CD4-positive, alpha-beta T cell (primary cell): Measurements from ENCODE around the gene RNF20. TPM values are rescaled to one million over a fixed set of nuclear protein-coding genes. Genes with fewer than 3 reads are reported as not detected.

Source experiments
- ATAC-seq: fragments of 200-7000 bp; cut with Tn5 transposase; one replicate; pipeline ENCODE4 v1.10.0; 2022; ENCODE audit warnings: mild to moderate bottlenecking; ENCODE audit not compliant: poor library complexity
- CTCF ChIA-PET: fragments of 350-600 bp; sonication (Branson Sonifier 250); formaldehyde crosslinking; loops from one replicate; lab custom pipeline; 2021; ENCODE audit warnings: antibody characterized with exemption, inconsistent platforms; lab: Charles Lee
- POLR2A ChIA-PET: fragments of 350-600 bp; sonication (Branson Sonifier 250); formaldehyde crosslinking; loops from one replicate; lab custom pipeline; 2021; ENCODE audit warnings: antibody characterized with exemption, inconsistent platforms; lab: Charles Lee
- DNase-seq, 14 experiments: peaks; one replicate each; pipeline ENCODE4 v3.0.0-alpha.2; 2013 to 2020; ENCODE audit warnings: mixed read lengths in 2 of 14
- H3K27ac ChIP-seq, 2 donors: one replicate each; pipeline versions ENCODE4 v1.5.1 to v1.7.0; 2013; ENCODE audit warnings: low read length in 2 of 2, low read depth in 1 of 2, mild to moderate bottlenecking in 1 of 2
- H3K27me3 ChIP-seq, 2 experiments: 1 replicate in 1 of 2; 2 replicates in 1 of 2; pipeline versions ENCODE4 v1.6.1 to v1.7.0; 2013; ENCODE audit warnings: low read length in 2 of 2, control low read depth in 1 of 2, mild to moderate bottlenecking in 1 of 2, moderate library complexity in 1 of 2; ENCODE audit not compliant: insufficient read depth in 2 of 2, control insufficient read depth in 1 of 2
- H3K36me3 ChIP-seq: one replicate; pipeline ENCODE4 v1.6.1; 2013; ENCODE audit warnings: low read length, control low read depth; ENCODE audit not compliant: insufficient read depth
- H3K4me1 ChIP-seq: one replicate; pipeline ENCODE4 v1.6.1; 2013; ENCODE audit warnings: low read length, control low read depth; ENCODE audit not compliant: insufficient read depth
- H3K4me3 ChIP-seq: one replicate; pipeline ENCODE4 v1.5.1; 2013; ENCODE audit warnings: mild to moderate bottlenecking, low read length, moderate library complexity
- H3K9me3 ChIP-seq, 2 experiments: 1 replicate in 1 of 2; 2 replicates in 1 of 2; pipeline versions ENCODE4 v1.6.1 to v1.7.0; 2013; ENCODE audit warnings: low read length in 2 of 2, mild to moderate bottlenecking in 2 of 2, control low read depth in 1 of 2, moderate library complexity in 1 of 2; ENCODE audit not compliant: control insufficient read depth in 1 of 2, insufficient read depth in 1 of 2
- H3K27ac Mint-ChIP-seq: one replicate; pipeline ENCODE4 v1.8.0; 2020; ENCODE audit warnings: mixed read lengths
- H3K27me3 Mint-ChIP-seq: one replicate; pipeline ENCODE4 v1.8.0; 2021; ENCODE audit warnings: mixed read lengths
- H3K36me3 Mint-ChIP-seq: one replicate; pipeline ENCODE4 v1.8.0; 2021; ENCODE audit warnings: low read depth, mixed read lengths
- H3K4me1 Mint-ChIP-seq: one replicate; pipeline ENCODE4 v1.8.0; 2021; ENCODE audit warnings: low read depth, mixed read lengths
- H3K4me3 Mint-ChIP-seq: one replicate; pipeline ENCODE4 v1.8.0; 2020; ENCODE audit warnings: mild to moderate bottlenecking, mixed read lengths
- H3K9me3 Mint-ChIP-seq: one replicate; pipeline ENCODE4 v1.8.0; 2020; ENCODE audit warnings: mixed read lengths
- intact Hi-C, 2 experiments: fragments of 100-400 bp; cut with DNase I in 1 of 2; cut with micrococcal nuclease in 1 of 2; formaldehyde crosslinking; loops; one replicate each; pipeline versions ENCODE4 v1.15.1 to v1.9.0; 2023 to 2025; cut with DNase I, micrococcal nuclease
- total RNA-seq, 174 experiments: library from RNA in 2 of 174; stranded (reverse) in 2 of 174; gene quantifications; one replicate each; pipeline ENCODE4 v1.2.3 and lab custom pipeline; 2021 to 2026
- TF ChIP-seq, protein P1 (sequence below): fragments of 200-600 bp; IDR thresholded peaks from one replicate; pipeline ENCODE4 v1.8.0; 2022; ENCODE audit warnings: antibody characterized with exemption, mild to moderate bottlenecking

RNF20 gene
- total RNA-seq, 2 experiments from 2014 or later = 26.9 to 27.6 TPM

DNA sequence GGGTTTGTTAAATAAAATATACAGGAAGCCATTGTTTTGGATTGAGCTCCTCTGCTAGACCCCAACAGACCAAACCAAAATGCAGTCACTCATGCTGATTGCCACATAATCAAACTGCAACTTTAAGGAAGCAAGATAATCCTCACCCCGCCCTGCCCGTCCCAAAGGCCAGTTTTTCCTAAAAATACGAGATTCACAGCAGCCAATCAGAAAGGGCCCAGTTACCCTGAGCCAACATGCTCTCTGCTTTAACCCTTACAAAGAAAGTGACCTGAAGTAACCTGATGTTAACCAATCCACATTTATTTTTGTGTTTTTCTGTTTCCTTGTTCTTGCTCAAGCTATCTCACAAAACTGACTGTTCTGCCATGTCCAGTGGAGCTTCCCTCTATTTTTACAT lies 21.5 kb upstream of the RNF20 start:
- CTCF ChIA-PET = no interaction called here
- peaks cover 28% of the 10 kb centered on the region for H3K27me3 Mint-ChIP-seq
- H3K9me3 Mint-ChIP-seq = no peaks in the 10 kb centered on the region
- intact Hi-C loops = no loop called here
- Histone ChIP-seq H3K36me3 (no peaks in the 10 kb centered on the region), H3K9me3 (no peaks in the 10 kb centered on the region), H3K27me3 (peaks cover 3 to 8% of the 10 kb centered on the region in 2 experiments), H3K27ac (no peak overlapping the region), H3K4me3 (no peak overlapping the region), H3K4me1 (no peaks in the 10 kb centered on the region)
- no peaks in the 10 kb centered on the region for H3K4me1 Mint-ChIP-seq
- no peak for ATAC-seq
- POLR2A ChIA-PET = no interaction called here
- TF ChIP-seq, protein P1, sequence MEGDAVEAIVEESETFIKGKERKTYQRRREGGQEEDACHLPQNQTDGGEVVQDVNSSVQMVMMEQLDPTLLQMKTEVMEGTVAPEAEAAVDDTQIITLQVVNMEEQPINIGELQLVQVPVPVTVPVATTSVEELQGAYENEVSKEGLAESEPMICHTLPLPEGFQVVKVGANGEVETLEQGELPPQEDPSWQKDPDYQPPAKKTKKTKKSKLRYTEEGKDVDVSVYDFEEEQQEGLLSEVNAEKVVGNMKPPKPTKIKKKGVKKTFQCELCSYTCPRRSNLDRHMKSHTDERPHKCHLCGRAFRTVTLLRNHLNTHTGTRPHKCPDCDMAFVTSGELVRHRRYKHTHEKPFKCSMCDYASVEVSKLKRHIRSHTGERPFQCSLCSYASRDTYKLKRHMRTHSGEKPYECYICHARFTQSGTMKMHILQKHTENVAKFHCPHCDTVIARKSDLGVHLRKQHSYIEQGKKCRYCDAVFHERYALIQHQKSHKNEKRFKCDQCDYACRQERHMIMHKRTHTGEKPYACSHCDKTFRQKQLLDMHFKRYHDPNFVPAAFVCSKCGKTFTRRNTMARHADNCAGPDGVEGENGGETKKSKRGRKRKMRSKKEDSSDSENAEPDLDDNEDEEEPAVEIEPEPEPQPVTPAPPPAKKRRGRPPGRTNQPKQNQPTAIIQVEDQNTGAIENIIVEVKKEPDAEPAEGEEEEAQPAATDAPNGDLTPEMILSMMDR = no peak
- H3K4me3 Mint-ChIP-seq = no peak overlapping the region
- H3K27ac Mint-ChIP-seq = no peak overlapping the region
- no peak for DNase-seq
- H3K36me3 Mint-ChIP-seq = no peaks in the 10 kb centered on the region

DNA sequence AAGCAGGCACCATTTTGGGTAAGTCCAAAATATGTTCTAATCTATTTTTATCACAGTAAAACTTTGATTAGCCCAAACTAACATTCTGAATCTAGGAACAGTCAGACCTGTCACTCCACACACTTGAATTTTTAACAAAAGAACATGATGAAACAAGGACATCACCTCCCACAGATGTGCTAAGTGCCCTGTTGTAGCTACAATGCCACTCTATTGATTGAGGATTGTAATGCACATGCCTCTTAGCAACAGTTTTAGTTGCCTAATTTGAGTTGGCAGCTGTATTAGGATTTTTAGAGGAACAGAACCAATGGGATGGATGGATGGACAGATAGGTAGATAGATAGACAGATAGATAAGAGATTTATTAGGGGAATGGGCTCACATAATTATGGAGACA lies 20.3 kb upstream of the RNF20 start:
- no peak overlapping the region for H3K27ac ChIP-seq
- H3K4me3 Mint-ChIP-seq = no peak overlapping the region
- no peak overlapping the region for H3K4me3 ChIP-seq
- ChIA-PET POLR2A (no interaction called here), CTCF (no interaction called here)
- no peaks in the 10 kb centered on the region for H3K4me1 ChIP-seq
- intact Hi-C loops = no loop called here
- no peak overlapping the region for H3K27ac Mint-ChIP-seq
- DNase-seq (no peak), ATAC-seq (no peak)
- H3K4me1 Mint-ChIP-seq = no peaks in the 10 kb centered on the region
- peaks cover 27% of the 10 kb centered on the region for H3K27me3 Mint-ChIP-seq
- H3K9me3 ChIP-seq = no peaks in the 10 kb centered on the region
- no peaks in the 10 kb centered on the region for H3K36me3 ChIP-seq
- no peaks in the 10 kb centered on the region for H3K36me3 Mint-ChIP-seq
- no peaks in the 10 kb centered on the region for H3K9me3 Mint-ChIP-seq
- H3K27me3 ChIP-seq = peaks cover 0 to 7% of the 10 kb centered on the region in 2 experiments
- TF ChIP-seq, protein P1 = no peak

DNA sequence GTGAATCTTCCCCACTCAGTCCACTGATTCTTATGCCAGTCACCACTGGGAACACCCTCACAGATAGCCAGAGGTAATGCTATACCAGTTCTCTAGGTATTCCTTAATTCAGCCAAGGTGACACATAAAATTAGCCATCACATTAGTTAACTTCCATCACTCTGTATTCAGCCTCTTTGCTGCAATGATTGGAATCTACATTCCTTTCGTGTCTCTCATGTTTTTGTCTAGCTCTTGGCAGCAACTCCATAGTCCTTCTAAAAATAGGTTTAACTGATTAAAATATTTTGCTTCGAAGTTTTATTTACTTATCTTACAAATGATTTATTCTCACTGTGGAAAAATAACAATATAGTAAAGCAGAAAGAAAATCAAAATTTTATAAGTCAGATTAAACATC lies 19.6 kb upstream of the RNF20 start:
- no peaks in the 10 kb centered on the region for H3K4me1 Mint-ChIP-seq
- intact Hi-C loops = no loop called here

More for the DNA sequence above, 19.6 kb upstream of the RNF20 start:
- ATAC-seq (no peak), DNase-seq (no peak)
- POLR2A ChIA-PET = no interaction called here
- Mint-ChIP-seq H3K4me3 (no peak overlapping the region), H3K9me3 (no peaks in the 10 kb centered on the region), H3K36me3 (no peaks in the 10 kb centered on the region), H3K27me3 (peaks cover 27% of the 10 kb centered on the region), H3K27ac (no peak overlapping the region)
- no peak overlapping the region for H3K4me3 ChIP-seq
- H3K27me3 ChIP-seq = peaks cover 0 to 7% of the 10 kb centered on the region in 2 experiments
- no peaks in the 10 kb centered on the region for H3K36me3 ChIP-seq
- no peaks in the 10 kb centered on the region for H3K9me3 ChIP-seq
- CTCF ChIA-PET = no interaction called here
- TF ChIP-seq, protein P1 = no peak
- no peaks in the 10 kb centered on the region for H3K4me1 ChIP-seq
- H3K27ac ChIP-seq = no peak overlapping the region
